Measurements from ENCODE around the gene ZNF865.

GRCh38 chr19:55623130-55623529 lies 17.7 kb downstream of the ZNF865 start:
- TF ChIP-seq EZH2 (IDR thresholded peaks at IDR 0.05) (no peak), CTCF (IDR thresholded peaks at IDR 0.05) (no peak)

Measured in neural progenitor cell (in vitro differentiated cells).